Endometrium (tissue), 2 donors: Measurements from ENCODE around the gene STAT3.

ENCODE experiments used
- FAIRE-seq: peaks from 2 replicates; lab custom pipeline; 2012; peaks lifted over from hg19 to GRCh38; lab: Jason Lieb, UNC
- donor health status: control.
- donor health status: control.

Gene STAT3

GRCh38 chr17:42294469-42295398 lies 93.5 kb downstream of the STAT3 start:
- no peak for FAIRE-seq

GRCh38 chr17:42291129-42291528 lies 97.1 kb downstream of the STAT3 start:
- FAIRE-seq = no peak

- no peak for FAIRE-seq
Measured at GRCh38 chr17:42290577-42290976, 97.7 kb downstream of the STAT3 start.

- no peak for FAIRE-seq
Measured at GRCh38 chr17:42289611-42290181, 98.5 kb downstream of the STAT3 start.

- FAIRE-seq = no peak
Measured at GRCh38 chr17:42288803-42289610, 99.2 kb downstream of the STAT3 start.

DNA sequence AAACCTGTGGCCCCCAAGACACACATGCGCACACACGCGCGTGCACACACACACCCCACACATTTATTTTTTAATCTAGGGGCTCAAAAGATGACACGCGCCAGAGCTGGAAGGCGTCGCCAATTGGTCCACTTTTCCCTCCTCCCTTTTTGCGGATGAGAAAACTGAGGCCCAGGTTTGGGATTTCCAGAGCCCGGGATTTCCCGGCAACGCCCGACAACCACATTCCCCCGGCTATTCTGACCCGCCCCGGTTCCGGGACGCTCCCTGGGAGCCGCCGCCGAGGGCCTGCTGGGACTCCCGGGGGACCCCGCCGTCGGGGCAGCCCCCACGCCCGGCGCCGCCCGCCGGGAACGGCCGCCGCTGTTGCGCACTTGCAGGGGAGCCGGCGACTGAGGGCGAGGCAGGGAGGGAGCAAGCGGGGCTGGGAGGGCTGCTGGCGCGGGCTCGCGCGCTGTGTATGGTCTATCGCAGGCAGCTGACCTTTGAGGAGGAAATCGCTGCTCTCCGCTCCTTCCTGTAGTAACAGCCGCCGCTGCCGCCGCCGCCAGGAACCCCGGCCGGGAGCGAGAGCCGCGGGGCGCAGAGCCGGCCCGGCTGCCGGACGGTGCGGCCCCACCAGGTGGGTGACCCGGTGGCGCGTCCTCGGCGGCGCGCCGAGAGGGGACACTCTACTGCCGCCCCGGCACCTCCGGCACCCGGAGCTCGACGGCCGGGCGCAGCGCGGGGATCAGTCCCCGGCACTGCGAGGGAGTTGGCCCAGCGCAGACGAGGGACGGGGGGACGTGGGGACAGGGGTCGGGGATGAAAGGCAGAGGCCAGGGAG lies 100.1 kb downstream of the STAT3 start, which contains the start of gene STAT5A:
STAT5A (plus strand) TSS at position 522 of the 826 bp plus-strand sequence. CDS start 914 bp downstream, outside the sequence.
- no peak for FAIRE-seq

DNA sequence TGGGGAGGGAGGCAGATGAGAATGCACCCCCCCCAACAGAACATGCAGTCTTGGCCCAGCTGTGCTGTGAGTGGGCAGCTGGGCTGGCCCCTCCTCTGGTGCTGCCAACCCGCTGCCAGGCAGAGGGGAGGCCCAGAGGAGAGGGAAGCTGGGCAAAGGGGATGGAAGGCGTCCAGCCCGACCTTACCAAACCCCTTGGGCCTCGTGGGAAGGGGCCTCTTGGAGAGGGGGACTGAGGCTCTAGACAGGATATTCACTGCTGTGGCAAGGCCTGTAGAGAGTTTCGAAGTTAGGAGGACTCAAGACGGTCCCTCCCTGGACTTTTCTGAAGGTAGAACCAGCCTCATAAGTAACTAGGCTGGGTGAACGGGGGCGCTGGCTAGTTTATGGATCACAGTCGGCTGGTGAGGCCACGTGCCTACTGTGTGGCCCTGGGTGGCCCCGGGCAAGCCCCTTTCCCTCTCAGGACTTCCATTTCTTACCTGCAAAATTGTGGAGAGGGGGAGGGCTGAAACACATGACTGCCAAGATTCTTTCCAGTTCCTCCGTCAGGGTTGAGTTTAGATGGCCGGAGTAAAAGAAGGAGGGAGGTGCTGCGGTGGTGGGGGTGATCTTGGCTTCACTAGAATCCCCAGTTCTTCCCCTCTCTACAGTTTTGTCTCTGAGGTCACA lies 100.8 kb downstream of the STAT3 start:
- no peak for FAIRE-seq

GRCh38 chr17:42286411-42287221 lies 101.6 kb downstream of the STAT3 start:
- FAIRE-seq = no peak

- no peak for FAIRE-seq
Measured at GRCh38 chr17:42285346-42286050, 102.7 kb downstream of the STAT3 start.

DNA sequence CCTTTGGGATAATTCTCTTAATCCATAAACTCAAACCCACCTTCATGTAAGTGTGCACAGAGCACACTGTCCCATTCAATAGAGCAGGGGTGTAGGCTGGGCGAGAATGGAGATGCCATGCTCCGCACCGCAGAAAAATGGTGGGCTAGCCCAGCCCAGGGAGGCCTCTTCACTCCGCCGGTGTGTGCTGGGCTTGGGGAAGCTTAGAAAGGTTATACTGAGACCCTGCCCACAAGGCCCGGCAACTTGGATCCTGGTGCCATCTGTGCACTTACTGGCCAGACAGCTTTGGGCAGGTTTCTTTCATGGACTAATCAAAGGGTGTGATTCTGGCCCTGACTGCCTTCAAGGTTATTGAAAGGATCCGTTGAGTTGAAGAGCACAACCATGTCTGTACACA lies 103.7 kb downstream of the STAT3 start:
- no peak for FAIRE-seq

GRCh38 chr17:42284024-42284369 lies 104.2 kb downstream of the STAT3 start:
- no peak for FAIRE-seq

DNA sequence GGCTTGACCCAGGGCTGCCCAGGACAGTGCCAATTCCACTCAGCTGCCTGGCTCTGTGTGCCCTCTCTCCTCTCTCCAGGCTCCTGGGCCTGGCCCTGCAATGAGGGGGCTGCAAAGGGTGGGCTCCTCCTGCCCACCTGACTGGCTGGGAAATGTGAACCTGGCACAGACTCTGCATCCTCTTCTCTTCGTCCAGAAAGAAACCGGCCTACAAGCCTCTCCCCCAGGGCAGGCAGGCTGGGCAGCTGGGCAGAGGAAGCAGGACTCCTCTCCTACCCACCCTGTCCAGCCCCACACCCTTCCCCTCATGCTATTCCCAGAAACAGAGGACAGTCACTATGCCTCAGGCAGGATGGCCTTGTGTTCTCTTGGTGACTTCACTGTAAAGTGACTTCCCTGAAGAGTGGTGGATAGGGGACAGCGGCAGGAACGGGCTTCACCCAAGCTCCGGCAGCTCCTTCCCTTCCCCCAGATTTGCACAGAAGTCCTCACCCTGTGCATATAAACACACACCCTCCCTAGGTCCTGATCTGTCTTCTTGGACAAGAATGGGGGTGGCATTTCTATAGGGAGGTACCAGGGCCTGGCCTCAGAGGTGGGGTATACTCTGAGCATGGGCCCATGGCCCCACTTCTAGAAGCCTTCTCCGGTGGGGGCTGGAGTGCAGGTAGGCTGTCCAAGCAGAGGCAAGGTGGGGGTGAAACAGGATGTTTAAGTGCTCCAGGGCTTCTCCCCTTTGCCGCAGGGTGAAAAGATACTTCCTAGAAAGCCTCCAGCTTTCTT lies 104.8 kb downstream of the STAT3 start:
- FAIRE-seq = no peak

- no peak for FAIRE-seq
Measured at GRCh38 chr17:42282478-42283080, 105.7 kb downstream of the STAT3 start.

DNA sequence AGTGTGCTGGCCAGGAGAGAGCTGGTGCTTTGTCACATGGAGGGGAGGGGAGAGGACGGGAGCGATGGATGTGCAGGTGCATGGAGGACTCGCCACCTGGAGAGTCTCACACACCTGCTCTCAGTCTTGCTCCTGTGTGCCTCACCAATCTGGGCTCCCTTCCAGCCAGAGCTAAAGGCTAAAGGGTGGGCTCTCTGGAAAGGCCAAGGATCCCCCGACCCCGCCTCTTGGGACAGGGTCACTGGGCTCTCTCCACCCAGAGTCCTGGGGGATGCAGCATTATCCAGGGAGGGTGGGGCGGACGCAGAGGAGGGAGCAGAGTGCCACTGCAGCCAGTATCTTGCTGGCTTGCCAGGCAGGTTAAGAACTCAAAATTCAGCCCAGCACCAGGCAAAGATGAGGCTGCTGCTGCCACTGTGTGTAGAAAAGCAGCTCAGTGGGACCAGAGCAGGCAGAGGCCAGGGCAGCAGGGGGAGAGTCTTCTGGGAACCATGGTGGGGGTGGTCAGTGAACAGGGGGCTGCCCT lies 106.6 kb downstream of the STAT3 start:
- FAIRE-seq = no peak

GRCh38 chr17:42279776-42280630 lies 108.2 kb downstream of the STAT3 start:
- no peak for FAIRE-seq

- no peak for FAIRE-seq
Measured at GRCh38 chr17:42277342-42277712, 110.9 kb downstream of the STAT3 start.

GRCh38 chr17:42276609-42277341 lies 111.5 kb downstream of the STAT3 start:
- no peak for FAIRE-seq
